ENCODE data around the gene LAMA5. TPM values are rescaled to one million over a fixed set of nuclear protein-coding genes. Genes with fewer than 3 reads are reported as not detected.

LAMA5 gene
- total and polyA plus RNA-seq, 2 of the 8 experiments (the other 6 are each of a cell fraction or from before 2014, with no cell fraction given) = 34.4 to 225 TPM

DNA sequence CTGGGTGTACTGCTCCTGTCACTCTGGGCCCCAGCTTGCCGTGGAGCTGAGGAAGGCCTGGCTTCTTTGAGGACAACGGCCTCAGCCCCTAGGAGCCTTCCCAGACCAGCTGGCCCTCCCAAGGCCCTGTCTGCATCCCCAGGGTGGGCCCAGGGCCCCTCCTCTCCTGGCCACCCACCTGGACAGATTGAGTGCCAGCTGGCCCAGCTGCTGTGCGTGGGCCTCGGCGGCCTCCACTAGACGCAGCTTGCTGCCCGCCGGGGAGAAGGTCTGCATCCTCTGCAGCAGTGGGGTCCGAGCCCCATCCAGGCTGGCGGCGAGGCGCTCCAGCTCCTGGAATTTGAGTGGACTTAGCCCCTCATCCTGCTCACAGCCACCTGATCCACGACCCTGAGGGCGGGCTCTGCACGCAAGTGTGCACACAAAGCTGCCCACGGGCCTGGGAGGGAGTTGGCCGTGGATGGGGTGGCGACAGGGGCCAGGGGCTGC lies 49.9 kb downstream of the LAMA5 start:
- DNase-seq (ENCODE audit: low read depth in 1 of 2, low spot score in 2 of 2) (no peak), FAIRE-seq (no peak)
- no peak overlapping the region for H4K91ac ChIP-seq (replicated peaks; ENCODE audit: insufficient read length, low read length)
- H3K79me2 ChIP-seq (ENCODE audit: control insufficient read depth in 1 of 2, insufficient read depth in 2 of 2, low read length in 2 of 2) = no peaks in the 10 kb centered on the region; a peak in 1 of 4 replicates
- CTCF ChIA-PET (ENCODE audit: partially characterized antibody) = interaction anchor here (1.1 to 1.9 kb wide), 2 partner anchors 11 to 66 kb away, joined by 3 to 6 read pairs; no protein-coding TSS in a partner anchor
- H3K18ac ChIP-seq (ENCODE audit: extremely low read depth, low read length) = no peak overlapping the region
- no peaks in the 10 kb centered on the region for H3K27me3 ChIP-seq (replicated peaks in 1 of 4; ENCODE audit: control insufficient read depth in 3 of 4, extremely low read depth in 1 of 4, insufficient read depth in 3 of 4, low read length in 3 of 4)
- H3K56ac ChIP-seq (replicated peaks; ENCODE audit: insufficient read length, low read depth, low read length) = no peak overlapping the region
- H4K20me1 ChIP-seq (replicated peaks in 1 of 2; ENCODE audit: control insufficient read depth in 1 of 2, insufficient read depth in 2 of 2, low read length in 2 of 2) = peaks cover 0 to 4% of the 10 kb centered on the region in 2 experiments
- H3K14ac ChIP-seq (ENCODE audit: insufficient read length) = no peak overlapping the region
- POLR2A ChIA-PET (ENCODE audit: partially characterized antibody) = interaction anchor here (0.8 to 4.1 kb wide), 5 partner anchors 8 to 41 kb away, joined by 3 to 30 read pairs (median 5); no protein-coding TSS in a partner anchor
- no peak overlapping the region for H3K4ac ChIP-seq (replicated peaks; ENCODE audit: insufficient read length, low read depth, low read length)
- no peaks in the 10 kb centered on the region for H3K4me1 ChIP-seq (replicated peaks in 1 of 4; ENCODE audit: control insufficient read depth in 3 of 4, insufficient read depth in 4 of 4, low read length in 3 of 4)
- H3K23me2 ChIP-seq (ENCODE audit: low read depth, low read length) = no peaks in the 10 kb centered on the region
- H2BK5ac ChIP-seq (ENCODE audit: low read depth, low read length) = peak overlapping the region; percentile 49; the same call in 1 of the 2 replicates
- H2AK5ac ChIP-seq (ENCODE audit: low read depth, low read length) = no peak overlapping the region
- no peak overlapping the region for H4K5ac ChIP-seq (ENCODE audit: insufficient read length, low read depth, low read length)
- H3K4me2 ChIP-seq (ENCODE audit: insufficient read depth in 1 of 2, low read depth in 2 of 2, low read length in 2 of 2) = no peak overlapping the region
- H2AFZ ChIP-seq (ENCODE audit: low read length) = no peak overlapping the region
- no peak overlapping the region for H3K9ac ChIP-seq (replicated peaks in 1 of 4; ENCODE audit: extremely low read depth in 1 of 4, low read depth in 3 of 4, low read length in 3 of 4)
- peaks cover 0 to 32% of the 10 kb centered on the region in 2 experiments; a peak in 2 of 4 replicates for H3K9me3 ChIP-seq (ENCODE audit: insufficient read depth in 2 of 2, low read depth in 1 of 2, low read length in 1 of 2)
- peak overlapping the region; percentile 85 for H4K8ac ChIP-seq (ENCODE audit: extremely low read depth, insufficient read depth, low read length)
- no peak overlapping the region for H2BK12ac ChIP-seq (ENCODE audit: low read depth, low read length)
- H2BK20ac ChIP-seq (ENCODE audit: low read length) = no peak overlapping the region
- WGBS, 2 experiments (ENCODE audit: extremely low coverage in 1 of 2, insufficient coverage in 1 of 2, insufficient read length in 1 of 2, insufficient replicate concordance in 2 of 2, low coverage in 1 of 2, low lambda C conversion rate in 2 of 2, missing lambda C conversion rate in 1 of 2) = 89% methylated on average over 18 of the region's 18 CpGs; no CpG with 5 or more reads in 1 of the 2 experiments
- no peak overlapping the region for H3K4me3 ChIP-seq (ENCODE audit: extremely low read depth in 1 of 4, insufficient read depth in 2 of 4, low read depth in 3 of 4, low read length in 4 of 4)
- H2BK15ac ChIP-seq (ENCODE audit: low read length) = no peak overlapping the region
- H2BK120ac ChIP-seq (replicated peaks; ENCODE audit: low read depth, low read length) = no peak overlapping the region
- no peaks in the 10 kb centered on the region for H3K79me1 ChIP-seq (ENCODE audit: low read depth, low read length)
- no peak overlapping the region for H3K23ac ChIP-seq (ENCODE audit: insufficient read length)
- no peak overlapping the region for H3K27ac ChIP-seq (ENCODE audit: low read depth, low read length)
- peaks cover 48 to 87% (median 77%) of the 10 kb centered on the region in 4 experiments for H3K36me3 ChIP-seq (ENCODE audit: control insufficient read depth in 2 of 4, insufficient read depth in 4 of 4, low read length in 3 of 4)
- no peak for TF ChIP-seq GABPA (IDR thresholded peaks at IDR 0.05; ENCODE audit: borderline replicate concordance, insufficient read depth, low read length)
- TF ChIP-seq BACH1 (IDR thresholded peaks at IDR 0.05; ENCODE audit: low read length) = no peak
- no peak for TF ChIP-seq FOSL1 (IDR thresholded peaks at IDR 0.05; ENCODE audit: insufficient read depth, low read depth, low read length)
- no peak for TF ChIP-seq CREB1 (IDR thresholded peaks at IDR 0.05)
- TF ChIP-seq, protein P1, sequence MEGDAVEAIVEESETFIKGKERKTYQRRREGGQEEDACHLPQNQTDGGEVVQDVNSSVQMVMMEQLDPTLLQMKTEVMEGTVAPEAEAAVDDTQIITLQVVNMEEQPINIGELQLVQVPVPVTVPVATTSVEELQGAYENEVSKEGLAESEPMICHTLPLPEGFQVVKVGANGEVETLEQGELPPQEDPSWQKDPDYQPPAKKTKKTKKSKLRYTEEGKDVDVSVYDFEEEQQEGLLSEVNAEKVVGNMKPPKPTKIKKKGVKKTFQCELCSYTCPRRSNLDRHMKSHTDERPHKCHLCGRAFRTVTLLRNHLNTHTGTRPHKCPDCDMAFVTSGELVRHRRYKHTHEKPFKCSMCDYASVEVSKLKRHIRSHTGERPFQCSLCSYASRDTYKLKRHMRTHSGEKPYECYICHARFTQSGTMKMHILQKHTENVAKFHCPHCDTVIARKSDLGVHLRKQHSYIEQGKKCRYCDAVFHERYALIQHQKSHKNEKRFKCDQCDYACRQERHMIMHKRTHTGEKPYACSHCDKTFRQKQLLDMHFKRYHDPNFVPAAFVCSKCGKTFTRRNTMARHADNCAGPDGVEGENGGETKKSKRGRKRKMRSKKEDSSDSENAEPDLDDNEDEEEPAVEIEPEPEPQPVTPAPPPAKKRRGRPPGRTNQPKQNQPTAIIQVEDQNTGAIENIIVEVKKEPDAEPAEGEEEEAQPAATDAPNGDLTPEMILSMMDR (IDR thresholded peaks at IDR 0.05; ENCODE audit: control extremely low read depth in 1 of 3, insufficient read depth in 1 of 3, low read depth in 1 of 3, low read length in 3 of 3) = no peak
- TF ChIP-seq KDM5A (IDR thresholded peaks at IDR 0.05; ENCODE audit: low read length) = no peak
- TF ChIP-seq ASH2L (IDR thresholded peaks at IDR 0.05; ENCODE audit: low read length) = no peak
- TF ChIP-seq SAP30 (IDR thresholded peaks at IDR 0.05; ENCODE audit: insufficient read depth, insufficient replicate concordance, low read length) = no peak
- TF ChIP-seq PHF8 (conservative IDR thresholded peaks at IDR 0.05; ENCODE audit: low read depth, low read length) = no peak
- TF ChIP-seq ZNF274 (IDR thresholded peaks at IDR 0.05; ENCODE audit: borderline replicate concordance, extremely low read depth, low read length) = no peak
- no peak for TF ChIP-seq EP300 (IDR thresholded peaks at IDR 0.05; ENCODE audit: borderline replicate concordance in 1 of 2, low read depth in 2 of 2, low read length in 2 of 2)

Measured in H1 (cell line).